ENCODE results near the gene CXCR2. TPM values are rescaled to one million over a fixed set of nuclear protein-coding genes. Genes with fewer than 3 reads are reported as not detected.

CXCR2 gene
- total RNA-seq, 1 donor from 2014 or later: 9.1 TPM

DNA sequence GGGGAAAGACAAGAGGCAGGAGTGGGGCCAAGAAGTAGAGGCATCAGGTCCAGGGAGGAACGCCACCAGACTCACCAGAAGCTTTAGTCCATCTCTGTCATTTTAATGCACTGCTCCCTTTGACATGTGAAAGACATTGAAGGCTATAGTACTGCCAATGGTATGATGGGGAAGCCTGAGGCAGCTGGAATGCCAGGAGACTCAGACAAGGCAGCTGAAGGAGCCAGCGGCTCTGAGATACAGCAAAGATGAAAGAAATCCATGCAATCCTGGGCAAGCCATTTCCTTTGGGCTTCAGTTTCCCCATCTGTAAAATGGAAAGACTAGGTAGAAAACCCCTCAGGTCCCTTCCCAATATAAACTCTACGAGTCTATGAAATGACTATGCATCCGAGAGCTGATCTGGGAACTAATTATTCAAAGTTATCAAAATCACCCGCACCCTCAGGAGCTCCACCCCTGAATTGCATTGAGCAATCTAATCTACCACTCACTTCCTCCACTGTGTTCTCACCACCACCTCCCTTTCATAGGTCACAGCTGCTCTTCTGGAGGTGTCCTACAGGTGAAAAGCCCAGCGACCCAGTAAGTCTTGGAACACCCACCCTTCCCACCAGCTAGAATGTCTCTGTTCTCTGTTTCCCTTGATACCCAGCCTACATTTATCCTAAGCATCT, 3.1 kb downstream of the CXCR2 start:
- no peak for DNase-seq (ENCODE audit: low spot score)
- ATAC-seq: no peak

DNA sequence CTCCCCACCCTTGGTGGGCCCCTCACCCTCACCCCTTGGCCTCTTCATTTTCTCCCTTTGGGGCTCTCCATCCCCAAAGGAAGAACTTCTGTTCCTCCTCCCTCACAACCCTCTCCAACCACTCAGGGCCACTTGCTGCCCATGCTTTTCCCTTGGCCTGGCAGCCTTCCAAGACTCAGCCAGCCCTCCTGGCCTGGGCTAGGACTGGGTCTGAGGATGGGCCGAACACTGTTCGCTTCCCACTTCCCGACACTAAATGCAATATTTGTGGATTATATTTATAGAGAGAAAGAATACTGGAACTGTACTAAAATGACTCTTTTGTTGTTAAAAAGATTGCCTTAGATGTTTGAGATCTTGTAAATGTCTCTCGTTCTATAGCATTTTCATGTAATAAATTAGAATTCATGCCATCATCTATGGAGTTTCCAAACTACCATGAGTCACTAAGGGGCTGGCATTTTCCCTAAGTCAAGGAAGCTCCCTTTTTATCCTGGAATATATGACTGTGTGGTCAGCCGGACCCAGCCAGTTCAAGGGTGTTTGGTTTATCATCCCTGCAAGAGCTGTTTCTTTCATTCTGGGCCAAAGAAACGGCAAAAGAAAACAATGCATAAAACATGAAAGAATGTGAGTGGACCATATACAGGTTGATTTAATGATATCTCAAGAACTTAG, 3.8 kb downstream of the CXCR2 start:
- ATAC-seq (no peak), DNase-seq (ENCODE audit: low spot score) (no peak)
- intact Hi-C loops (cut with DNase I): no loop called here

More for the DNA sequence above, 3.1 kb downstream of the CXCR2 start:
- intact Hi-C loops (cut with DNase I): no loop called here

DNA sequence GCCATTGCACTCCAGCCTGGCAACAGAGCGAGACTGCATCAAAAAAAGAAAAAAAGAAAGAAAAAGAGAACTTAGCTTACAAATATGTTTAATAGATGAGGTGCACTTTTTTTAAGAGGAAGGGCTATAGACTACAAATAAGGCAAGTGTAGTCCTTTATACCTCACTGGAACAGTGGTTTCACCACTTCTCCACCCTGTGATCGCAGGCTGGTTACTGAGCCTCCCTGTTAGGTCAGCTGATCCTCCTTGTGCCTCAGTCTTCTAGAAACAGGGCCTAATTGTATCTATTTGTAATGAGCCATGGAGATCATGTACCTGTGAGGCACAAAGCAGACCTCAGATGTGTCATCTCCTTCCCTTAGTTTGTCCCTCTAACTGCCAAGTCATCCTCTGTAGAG, 4.5 kb downstream of the CXCR2 start:
- intact Hi-C loops (cut with DNase I): no loop called here
- no peak for ATAC-seq
- no peak for DNase-seq (ENCODE audit: low spot score)

DNA sequence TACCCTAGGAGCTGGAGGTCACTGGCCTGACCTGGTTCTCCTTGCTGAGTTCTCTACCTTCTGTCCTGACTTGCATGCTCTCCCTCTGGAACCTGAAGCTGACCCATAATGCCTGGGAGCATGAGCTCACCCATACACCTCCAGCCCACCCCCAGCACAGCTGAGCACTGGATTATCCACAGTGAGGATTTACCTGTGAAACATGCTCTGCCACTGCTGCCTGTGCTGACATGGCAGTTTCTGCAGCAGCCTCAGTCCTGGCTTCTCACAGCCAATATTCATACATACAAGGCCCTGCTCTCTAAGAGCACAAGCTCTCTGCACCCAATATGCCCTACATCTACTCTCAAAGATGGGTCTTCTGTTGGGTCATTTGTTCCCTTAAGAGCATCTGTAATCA, 5.0 kb downstream of the CXCR2 start:
- no peak for DNase-seq (ENCODE audit: low spot score)
- no peak for ATAC-seq
- intact Hi-C loops (cut with DNase I): no loop called here

DNA sequence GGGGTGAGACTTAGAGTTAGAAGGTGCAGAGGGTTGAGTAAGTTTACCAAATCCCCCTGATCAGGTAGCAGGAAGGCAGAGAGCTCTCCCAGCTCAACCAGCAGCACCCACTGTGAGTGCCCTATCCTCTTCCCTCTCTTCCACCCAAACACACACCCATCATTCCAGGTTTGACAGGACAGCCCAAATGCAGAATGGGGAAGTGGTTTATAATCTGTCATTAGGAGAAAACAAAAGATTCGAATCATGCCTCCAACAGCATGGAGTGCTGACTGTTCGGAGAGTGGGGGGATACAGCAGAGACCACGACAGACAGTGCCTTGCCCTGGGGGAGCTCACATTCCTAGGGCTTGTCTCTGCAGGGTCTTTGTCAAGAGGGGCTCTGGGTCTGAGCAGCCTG, 11.7 kb downstream of the CXCR2 start:
- ATAC-seq (no peak), DNase-seq (ENCODE audit: low spot score) (no peak)
- intact Hi-C loops (cut with DNase I): no loop called here

DNA sequence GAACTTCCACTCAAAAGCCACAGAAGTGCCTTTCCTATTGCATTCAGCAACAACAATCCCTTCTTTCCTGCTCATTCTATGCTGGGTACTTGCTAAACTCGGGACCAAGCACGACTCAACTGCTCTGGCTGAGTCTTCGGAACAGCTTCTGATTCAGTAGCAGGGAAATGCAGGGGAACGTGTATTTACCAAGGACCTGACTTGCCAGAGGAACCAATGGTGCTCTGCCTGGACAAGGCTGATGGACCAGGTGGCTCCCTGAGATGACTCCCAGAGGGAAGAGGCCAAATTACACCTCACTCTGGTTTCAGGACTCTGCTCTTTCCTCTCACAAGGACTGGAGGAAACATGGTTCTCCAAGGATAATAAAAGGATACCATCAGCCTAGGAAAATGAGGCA, 12.2 kb downstream of the CXCR2 start:
- no peak for ATAC-seq
- intact Hi-C loops (cut with DNase I): no loop called here

DNA sequence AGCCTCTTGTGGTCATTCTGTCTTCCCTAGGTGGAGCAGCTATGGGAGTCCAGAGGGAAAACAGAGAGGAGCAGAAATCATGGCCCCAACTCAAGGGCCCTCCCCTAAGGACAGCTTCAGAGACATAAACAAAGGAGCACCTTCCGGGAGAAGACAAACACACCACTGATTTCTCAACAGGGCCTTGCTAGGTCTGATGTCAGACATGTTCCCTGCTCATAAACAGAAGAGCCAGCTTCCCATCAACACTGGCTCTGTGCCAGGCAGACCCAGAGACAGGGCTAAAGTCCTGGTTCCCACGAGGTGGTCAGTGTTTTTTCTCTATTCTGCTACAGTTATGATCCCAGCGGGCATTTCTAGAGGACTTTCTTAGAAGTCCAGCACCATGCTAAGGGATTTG, 19.3 kb downstream of the CXCR2 start:
- DNase-seq (ENCODE audit: low spot score): no peak
- intact Hi-C loops (cut with DNase I): no loop called here
- ATAC-seq: no peak

More for the DNA sequence above, 12.2 kb downstream of the CXCR2 start:
- no peak for DNase-seq (ENCODE audit: low spot score)

DNA sequence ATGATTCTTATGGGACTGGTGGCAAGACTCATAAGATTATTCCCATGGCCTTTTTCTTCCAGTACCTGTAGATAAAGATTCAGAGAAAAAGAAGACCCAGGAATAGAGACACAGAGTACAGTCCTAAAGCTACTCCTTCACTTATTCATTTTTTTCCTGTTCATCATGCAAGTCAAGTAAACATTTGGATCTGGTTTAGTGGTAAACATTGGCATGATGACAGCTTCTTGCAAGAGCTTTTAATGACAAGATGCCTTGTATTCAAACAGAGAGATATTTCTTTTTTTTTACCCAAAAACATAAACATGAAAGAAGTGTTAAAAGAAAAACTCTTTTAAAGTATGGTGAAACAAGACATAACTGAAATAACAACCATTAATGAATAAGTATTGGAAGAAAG, 20.2 kb downstream of the CXCR2 start:
- no peak for DNase-seq (ENCODE audit: low spot score)
- ATAC-seq: no peak
- intact Hi-C loops (cut with DNase I): no loop called here

DNA sequence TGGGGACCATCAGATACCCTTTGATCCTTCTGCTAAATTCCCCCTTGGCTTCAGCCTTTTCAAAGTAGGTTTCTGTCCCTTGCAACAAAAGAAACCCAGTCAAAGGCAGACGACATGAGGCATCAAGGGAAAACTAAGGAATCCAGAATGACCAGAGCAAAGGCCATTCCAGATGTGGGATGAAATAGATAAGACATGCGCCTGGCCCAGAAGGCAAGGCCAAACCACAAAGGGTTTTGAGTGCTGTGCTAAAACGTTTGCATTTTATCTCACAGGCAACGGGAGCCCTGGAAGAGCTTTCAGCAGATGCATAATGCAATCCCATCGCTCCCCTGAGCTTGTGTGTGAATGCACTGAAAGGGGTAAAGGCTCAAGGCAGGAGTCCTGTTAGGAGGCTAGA, 23.3 kb downstream of the CXCR2 start:
- intact Hi-C loops (cut with DNase I): no loop called here
- ATAC-seq (no peak), DNase-seq (ENCODE audit: low spot score) (no peak)

DNA sequence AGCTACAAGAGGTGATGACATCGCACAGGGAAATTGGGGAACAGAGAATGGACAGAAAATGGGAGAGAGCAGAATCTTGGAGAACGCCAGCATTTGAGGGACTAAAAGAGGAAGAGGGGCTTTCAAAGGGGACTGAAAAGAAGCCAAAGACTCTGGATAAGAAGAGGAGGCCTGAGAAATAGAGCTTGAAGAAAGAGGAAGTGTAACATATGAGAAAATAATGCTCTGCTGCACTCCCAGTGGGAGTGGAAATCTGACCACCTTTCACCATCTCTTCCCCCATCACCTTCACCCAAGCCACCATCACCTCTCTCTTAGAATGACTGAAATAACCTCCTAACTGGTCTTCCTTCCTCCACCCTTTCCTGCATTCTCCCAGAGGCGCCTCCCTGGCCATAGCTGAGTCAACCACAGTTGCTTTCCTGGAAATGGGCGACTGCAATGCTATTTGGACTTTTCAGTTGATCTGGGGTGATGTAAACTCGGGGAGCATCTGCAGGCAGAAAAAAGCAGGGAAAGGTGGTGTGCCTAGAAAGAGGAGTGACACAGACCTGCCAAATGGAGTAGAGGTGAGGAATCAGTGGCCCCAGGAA, 24.1 kb downstream of the CXCR2 start:
- DNase-seq (ENCODE audit: low spot score): no peak
- intact Hi-C loops (cut with DNase I): no loop called here
- ATAC-seq: no peak

DNA sequence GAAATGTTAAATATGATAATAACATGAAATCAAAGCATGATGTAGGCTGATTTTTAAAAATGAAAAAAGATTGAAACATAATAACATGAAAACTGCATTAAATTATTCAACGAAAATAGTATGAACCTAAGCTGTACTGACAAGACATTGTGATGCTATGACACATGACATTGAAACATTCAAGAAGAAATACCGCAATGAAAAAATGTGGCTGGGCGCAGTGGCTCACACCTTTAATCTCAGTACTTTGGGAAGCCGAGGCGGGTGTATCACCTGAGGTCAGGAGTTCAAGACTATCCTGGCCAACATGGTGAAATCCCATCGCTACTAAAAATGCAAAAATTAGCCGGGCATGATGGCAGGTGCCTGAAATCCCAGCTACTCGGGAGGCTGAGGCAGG, 26.3 kb downstream of the CXCR2 start:
- ATAC-seq (no peak), DNase-seq (ENCODE audit: low spot score) (no peak)
- intact Hi-C loops (cut with DNase I): no loop called here

DNA sequence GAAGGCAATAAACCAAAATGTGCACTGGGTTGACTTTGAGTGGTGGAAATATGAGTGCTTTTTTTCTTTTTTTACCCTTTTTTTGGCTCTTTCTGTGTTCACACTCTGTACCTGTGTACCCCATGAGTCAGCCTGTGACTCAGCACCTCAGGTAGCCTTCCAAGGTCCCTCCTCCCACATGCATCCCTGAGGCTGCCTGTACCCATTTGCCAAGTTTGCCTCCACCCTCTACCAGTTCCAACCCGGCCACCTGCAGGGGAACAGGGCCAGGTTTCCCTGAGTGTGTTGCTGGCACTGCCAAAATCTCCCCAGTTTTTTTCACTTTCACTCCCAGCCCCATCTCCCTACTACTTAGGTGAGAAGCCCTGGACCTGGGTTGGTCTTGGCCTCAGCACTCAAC, 26.9 kb downstream of the CXCR2 start:
- intact Hi-C loops (cut with DNase I): no loop called here
- no peak for DNase-seq (ENCODE audit: low spot score)
- no peak for ATAC-seq

DNA sequence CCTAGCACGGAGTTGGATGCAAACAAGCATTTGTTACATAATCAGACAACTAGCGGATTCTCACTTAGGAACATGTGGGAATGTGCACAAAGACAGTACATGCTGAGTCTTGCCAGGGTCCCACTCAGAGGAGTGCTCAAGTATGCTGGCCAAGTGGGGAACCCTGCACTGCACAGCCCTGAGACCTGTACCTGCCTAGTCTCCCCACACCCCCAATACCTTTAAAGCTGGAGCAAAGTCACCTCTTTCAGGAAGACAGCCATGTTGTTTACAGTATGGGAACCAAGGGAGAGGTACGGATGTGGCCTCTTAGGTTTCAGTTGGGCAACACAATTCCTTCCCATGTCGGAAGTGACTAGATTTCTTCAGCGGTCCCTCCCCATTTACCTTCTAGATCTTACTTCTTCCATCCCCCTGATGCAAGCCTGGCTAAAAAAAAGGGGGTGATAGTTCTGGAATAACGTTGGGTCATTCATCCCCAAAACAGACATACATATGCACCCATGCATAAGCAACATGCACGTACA, 30.2 kb downstream of the CXCR2 start:
- intact Hi-C loops (cut with DNase I): no loop called here
- ATAC-seq (no peak), DNase-seq (ENCODE audit: low spot score) (no peak)

DNA sequence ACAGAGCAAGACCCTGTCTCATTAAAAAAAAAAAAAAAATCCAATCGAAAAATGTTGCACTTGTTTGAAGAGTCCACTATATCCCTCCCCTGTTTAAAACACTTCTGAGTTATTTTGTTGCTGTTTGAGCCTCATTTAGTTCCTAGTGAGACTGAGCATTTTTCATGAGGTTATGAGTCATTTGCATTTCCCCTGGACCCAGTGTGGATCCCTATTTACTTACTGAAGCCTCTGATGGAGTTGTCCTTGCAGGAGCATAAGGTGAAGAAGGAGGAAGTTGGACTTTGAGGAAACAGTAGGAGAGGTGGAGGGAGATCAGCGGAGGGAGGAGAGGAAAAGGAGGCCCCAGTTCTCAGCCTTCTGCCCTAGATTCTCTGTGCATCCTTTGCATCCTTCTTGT, 35.8 kb downstream of the CXCR2 start:
- intact Hi-C loops (cut with DNase I): no loop called here
- DNase-seq (ENCODE audit: low spot score) (no peak), ATAC-seq (no peak)

DNA sequence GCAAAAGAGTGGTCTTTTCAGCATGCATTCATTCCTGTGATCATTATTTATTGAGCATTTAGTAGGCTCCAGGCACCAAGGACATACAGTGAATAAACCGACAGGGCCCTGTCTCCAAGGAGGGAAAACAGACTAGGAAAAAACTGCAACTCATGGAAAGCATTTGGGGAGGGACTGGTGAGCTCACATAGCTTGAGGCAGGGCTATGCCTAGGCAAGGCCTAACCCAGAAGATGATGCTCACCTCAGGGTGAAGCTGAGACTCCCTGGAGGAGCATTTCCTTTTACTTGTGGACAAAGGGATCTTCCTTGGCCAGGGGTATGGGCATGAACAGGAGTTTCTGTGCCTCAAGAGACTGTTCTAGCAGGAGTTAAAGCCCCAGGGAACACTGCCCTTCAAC, 37.0 kb downstream of the CXCR2 start:
- DNase-seq (ENCODE audit: low spot score): no peak
- intact Hi-C loops (cut with DNase I): no loop called here
- no peak for ATAC-seq

DNA sequence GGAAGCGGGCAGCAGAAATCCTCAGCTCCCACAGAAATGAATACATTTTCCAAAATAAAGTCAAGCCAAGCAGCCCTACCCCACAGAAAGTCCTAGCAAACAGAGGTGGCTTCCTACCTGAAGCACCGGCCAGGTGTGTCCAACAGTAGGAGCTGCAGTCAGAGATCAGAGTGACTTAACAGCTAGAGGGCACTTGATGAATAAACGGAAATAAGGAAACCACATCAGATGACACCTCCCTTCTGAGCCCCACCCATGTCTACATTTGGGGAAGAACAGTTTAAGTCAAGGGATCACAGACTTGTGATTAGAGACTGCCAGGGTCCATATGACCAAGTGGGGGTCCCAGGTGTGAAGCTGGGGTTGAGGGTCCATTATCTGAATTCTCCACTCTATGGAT, 41.0 kb downstream of the CXCR2 start, which contains the start of gene CXCR1:
Gene CXCR1, minus strand, starts transcription at position 172 of the 400 bp plus-strand sequence. CDS start 1,751 bp downstream, outside the sequence.
- intact Hi-C loops (cut with DNase I): no loop called here
- DNase-seq (ENCODE audit: low spot score): no peak
- no peak for ATAC-seq

DNA sequence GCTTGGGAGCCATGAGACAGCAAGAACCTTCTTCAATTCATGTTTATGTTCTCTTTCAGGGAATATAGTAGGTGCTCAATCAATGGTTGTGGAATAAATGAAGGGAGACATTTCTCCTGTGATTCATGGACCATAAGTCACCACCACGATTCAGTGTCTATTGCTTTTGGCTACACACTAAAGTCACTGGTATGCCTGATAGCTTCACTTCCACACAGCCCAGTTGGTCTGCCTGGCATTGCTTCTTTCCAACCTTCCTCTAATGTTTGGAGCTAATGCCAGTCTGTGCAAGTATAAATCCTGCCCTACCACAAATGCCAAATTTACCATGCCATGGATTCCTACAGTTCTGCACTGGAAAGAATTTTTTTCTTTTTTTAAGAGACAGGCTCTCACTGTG, 42.2 kb downstream of the CXCR2 start:
- intact Hi-C loops (cut with DNase I): no loop called here
- no peak for ATAC-seq

DNA sequence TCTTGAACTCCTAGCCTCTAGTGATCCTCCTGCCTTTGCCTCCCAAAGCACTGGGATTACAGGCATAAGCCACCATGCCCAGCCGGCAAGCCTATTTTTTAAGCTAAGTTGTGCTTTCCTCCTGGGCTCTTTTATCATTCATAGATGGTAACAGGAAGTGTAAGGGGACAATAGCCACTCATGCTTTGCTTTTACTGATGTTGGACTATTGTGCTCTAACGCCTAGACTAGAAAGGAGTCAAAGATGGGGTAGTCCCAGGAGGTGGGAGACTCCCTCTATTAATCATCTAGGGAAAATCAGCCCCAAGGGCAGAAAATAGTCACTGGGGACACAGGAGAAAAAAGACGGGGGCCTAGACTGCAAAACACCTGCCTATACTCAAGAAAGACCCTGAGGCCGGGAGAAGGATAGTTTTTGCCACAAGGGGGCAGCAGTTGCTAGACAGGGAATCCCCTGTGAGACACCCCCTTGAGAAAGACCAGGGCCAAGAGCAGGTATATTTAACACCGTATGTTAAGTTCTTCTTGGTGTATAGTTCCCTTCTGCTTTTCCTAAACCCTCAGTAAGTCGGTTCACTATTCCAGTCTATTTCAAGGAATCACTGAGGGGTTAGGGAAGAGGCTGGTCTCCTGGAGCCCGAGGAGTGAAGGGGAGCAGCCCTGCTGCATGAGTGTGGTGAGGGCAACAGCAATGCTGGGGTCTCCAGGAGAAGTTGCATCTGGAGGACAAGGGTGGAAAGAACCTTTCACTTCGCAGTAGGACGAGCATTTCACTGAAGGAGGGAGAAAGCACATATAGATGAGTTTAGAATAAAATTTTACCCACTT, 43.0 kb downstream of the CXCR2 start:
- intact Hi-C loops (cut with DNase I): no loop called here
- ATAC-seq (peak; percentile 71), DNase-seq (ENCODE audit: low spot score) (peak; percentile 77)

More for the DNA sequence above, 42.2 kb downstream of the CXCR2 start:
- no peak for DNase-seq (ENCODE audit: low spot score)

DNA sequence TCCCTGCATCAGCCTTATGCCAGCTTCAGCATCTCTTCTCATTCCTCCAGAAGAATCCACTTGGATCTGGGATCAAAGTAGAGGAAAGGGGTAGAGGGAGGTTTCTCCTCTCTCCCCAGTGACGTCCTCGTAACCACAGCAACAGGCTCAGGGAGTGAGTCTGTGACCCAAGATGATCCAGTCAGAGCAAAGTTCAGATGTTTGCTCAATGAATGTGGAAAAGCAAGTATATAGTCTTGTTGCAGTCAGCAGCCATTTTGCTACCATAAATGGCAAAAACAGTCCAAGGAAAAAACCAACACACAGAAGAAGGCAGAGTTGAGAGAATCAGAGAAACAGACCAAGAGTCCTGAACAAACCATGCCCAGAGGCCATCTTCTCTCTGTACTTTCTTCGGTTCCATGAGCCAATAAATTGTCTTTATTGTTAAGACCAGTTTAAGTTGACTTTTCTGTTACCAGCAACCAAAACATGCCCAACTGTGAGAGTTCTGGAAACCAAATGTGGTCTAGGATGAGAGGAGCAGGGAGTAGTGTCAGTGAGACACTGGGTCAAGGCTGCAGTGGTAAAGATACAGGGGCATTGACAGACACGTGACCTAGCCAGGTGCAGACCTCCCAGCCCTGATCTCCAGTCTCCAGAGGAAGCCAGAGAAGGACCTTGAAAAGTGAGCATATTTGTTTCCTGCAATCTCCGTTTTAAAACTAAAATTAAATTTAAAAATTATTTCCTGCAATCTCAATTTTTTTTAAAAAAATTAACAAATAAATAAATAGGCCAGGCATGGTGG, 44.1 kb downstream of the CXCR2 start:
- ATAC-seq: peak; percentile 52
- intact Hi-C loops (cut with DNase I): no loop called here
- DNase-seq (ENCODE audit: low spot score): no peak

All from sciatic nerve (tissue), 2 donors.